Choroid plexus epithelial cell (primary cell): ENCODE measurements around the gene AARSD1.
"Not testable (repeated sequence)": the region's sequence is repeated elsewhere in the genome, so short reads cannot be mapped to it uniquely, and the experiment has no call there.

ENCODE experiments used
- DNase-seq: peaks from one replicate; pipeline ENCODE4 v3.0.0-alpha.2; 2010; ENCODE audit warnings: low read depth
- H3K4me3 ChIP-seq: 2 replicates; pipeline ENCODE4 v1.5.1; 2011; ENCODE audit warnings: low read depth, mild to moderate bottlenecking, control low read depth, low read length, moderate library complexity
- CTCF ChIP-seq: conservative IDR thresholded peaks from 2 replicates; pipeline ENCODE4 v1.5.1; 2011; ENCODE audit warnings: low read depth, mild to moderate bottlenecking, control low read depth, inconsistent platforms, low read length, moderate library complexity

Gene AARSD1

GRCh38 chr17:42964161-42964932 lies at the start of gene AARSD1:
AARSD1 (minus strand) TSS chr17:42964454; CDS start chr17:42964440, 14 bp downstream.
- peak; percentile 95 for DNase-seq
- TF ChIP-seq CTCF: no peak
- peak within 1 kb of the TSS; percentile 83 for H3K4me3 ChIP-seq

- no peak overlapping the region for H3K4me3 ChIP-seq
- no peak for TF ChIP-seq CTCF
- no peak for DNase-seq
These were observed 49.0 kb upstream of the AARSD1 start for GRCh38 chr17:43013296-43013695.

- no peak for DNase-seq
- H3K4me3 ChIP-seq: no peak overlapping the region
- no peak for TF ChIP-seq CTCF
These were observed 47.6 kb upstream of the AARSD1 start for GRCh38 chr17:43011728-43012472.

- TF ChIP-seq CTCF: no peak
- H3K4me3 ChIP-seq: no peak overlapping the region
- DNase-seq: no peak
These were observed 46.5 kb upstream of the AARSD1 start for GRCh38 chr17:43010667-43011308.

GRCh38 chr17:43006639-43007551 lies 42.6 kb upstream of the AARSD1 start, which contains the start of gene IFI35:
IFI35 (plus strand) TSS chr17:43006784; CDS start chr17:43006948, 164 bp downstream.
- TF ChIP-seq CTCF: peak; percentile 25
- peak within 1 kb of the TSS; percentile 74 for H3K4me3 ChIP-seq

GRCh38 chr17:43003542-43004172 lies 39.4 kb upstream of the AARSD1 start:
- H3K4me3 ChIP-seq: no peak overlapping the region
- no peak for TF ChIP-seq CTCF
- no peak for DNase-seq

More at GRCh38 chr17:43006639-43007551, 42.6 kb upstream of the AARSD1 start, which contains the start of gene IFI35:
- peak; percentile 94 for DNase-seq

- not testable (repeated sequence) for H3K4me3 ChIP-seq, DNase-seq
These were observed 36.6 kb upstream of the AARSD1 start for GRCh38 chr17:43000894-43001293.
